Urothelium cell line (cell line): ENCODE results near the gene ATP8B1.

Experiments
- DNase-seq: peaks from one replicate; pipeline ENCODE4 v3.0.0; 2011; ENCODE audit warnings: low spot score, mixed read lengths
- FAIRE-seq: peaks from 2 replicates; lab custom pipeline; 2011; peaks lifted over from hg19 to GRCh38; lab: Jason Lieb, UNC

ATP8B1 gene

GRCh38 chr18:57819671-57820460 is 16.8 kb upstream of the ATP8B1 start:
- no peak for FAIRE-seq
- DNase-seq: peak; percentile 78

GRCh38 chr18:57819119-57819518 is 16.0 kb upstream of the ATP8B1 start:
- DNase-seq (no peak), FAIRE-seq (no peak)

GRCh38 chr18:57816208-57816954 is 13.3 kb upstream of the ATP8B1 start:
- no peak for FAIRE-seq
- no peak for DNase-seq

GRCh38 chr18:57814555-57814954 is 11.4 kb upstream of the ATP8B1 start:
- DNase-seq (no peak), FAIRE-seq (no peak)

DNA sequence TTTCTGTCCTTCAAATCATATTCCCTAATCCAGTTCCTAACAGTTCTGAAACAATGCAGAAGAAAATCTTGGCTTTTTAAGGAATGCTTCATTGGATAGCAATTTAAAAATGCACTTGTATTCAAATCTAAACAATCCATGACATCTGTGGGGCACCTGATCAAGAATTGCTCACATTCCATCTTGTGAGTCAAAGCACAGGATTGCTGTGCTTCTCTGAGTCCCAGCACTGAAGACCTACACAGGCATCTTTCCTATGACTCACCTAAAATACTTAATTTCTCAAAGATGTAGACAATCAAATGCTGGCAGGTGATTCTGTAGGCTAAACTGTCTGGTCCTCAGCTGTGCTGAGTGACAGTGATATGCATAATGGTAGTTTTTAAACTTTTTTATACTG is 10.1 kb upstream of the ATP8B1 start:
- peak; percentile 76 for DNase-seq
- FAIRE-seq: no peak

GRCh38 chr18:57812126-57812477 is 9.0 kb upstream of the ATP8B1 start:
- no peak for FAIRE-seq

DNA sequence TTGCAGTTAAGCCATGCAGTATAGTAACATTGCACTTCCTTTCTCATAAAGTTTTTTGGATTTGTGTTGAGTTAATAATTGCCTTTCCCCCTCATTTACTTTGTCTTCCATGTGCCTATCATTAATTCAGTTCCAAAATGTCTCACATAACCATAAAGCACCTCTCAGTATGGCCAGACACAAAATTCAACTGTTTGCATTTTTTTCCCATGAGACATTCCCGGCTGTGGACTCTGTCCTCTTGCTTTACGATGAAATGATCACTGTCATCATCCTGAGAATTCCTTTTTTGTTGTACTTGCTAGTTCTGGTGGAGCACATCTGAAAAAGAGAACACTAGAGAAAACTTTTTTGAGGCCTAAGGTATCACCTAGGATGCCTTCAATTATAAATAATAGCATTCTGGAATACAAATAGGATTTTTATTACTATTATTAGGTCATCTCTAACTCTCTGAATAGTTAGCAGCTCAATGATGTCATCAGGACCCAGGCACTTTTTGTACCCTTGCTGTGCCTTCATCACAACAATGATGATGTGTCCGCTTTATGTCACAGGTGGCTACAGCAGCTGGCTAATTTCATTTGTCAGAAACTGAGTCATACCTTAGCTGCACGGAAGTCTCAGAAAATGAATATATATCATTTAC is 8.5 kb upstream of the ATP8B1 start:
- DNase-seq (no peak), FAIRE-seq (no peak)

More at GRCh38 chr18:57812126-57812477, 9.0 kb upstream of the ATP8B1 start:
- DNase-seq: no peak

GRCh38 chr18:57809190-57809589 is 6.1 kb upstream of the ATP8B1 start:
- FAIRE-seq (no peak), DNase-seq (no peak)

DNA sequence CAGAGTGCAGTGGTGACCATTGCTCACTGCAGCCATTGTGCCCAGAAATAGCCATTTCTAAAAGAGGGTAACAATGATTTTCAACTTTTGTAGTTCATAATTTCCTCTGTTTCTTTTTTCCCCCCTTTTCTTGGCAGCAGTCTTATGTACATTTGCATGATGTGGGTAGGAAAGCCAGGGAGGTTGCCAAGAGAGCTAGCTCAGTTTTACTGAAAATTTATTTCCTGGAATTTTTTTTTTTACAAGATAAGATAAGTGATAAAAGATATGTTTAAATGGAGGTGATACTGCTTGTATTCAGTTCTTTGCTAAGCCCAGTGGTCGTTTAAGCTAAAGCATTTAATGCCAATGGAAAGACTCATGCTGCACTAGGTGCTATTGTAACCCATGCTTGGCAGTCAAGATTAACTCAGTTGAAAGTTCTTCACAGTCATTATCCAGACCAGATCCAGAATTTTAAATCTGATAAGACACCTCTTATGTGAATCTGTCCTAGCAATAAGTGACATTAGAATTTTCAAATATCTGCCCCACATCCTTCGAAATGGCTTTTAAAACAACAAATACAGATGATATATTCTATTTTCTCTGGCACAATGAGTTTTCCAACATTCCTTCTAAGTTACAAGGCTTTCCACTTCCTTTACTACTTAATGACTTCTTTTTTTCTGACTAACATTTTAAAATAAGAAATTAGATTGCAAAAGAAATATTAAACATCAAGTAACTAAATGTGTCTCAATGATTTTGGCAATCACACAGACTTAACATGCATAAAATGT is 4.4 kb upstream of the ATP8B1 start:
- DNase-seq (no peak), FAIRE-seq (no peak)

DNA sequence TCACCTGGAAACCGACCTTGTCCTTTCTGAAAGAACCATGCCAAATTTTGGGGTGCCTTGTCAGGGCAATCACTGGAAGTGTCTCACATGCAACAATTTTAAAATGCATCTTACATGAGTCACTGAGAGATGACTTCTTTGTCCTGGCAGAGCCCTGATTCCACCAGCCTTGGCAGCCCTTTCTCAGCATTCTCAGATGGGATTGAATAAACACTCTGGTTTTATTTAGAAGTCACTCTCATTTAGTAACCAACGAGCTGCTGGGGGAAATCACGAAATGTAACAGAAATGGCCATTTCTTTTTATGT is 3.8 kb upstream of the ATP8B1 start:
- FAIRE-seq (no peak), DNase-seq (peak; percentile 53)

DNA sequence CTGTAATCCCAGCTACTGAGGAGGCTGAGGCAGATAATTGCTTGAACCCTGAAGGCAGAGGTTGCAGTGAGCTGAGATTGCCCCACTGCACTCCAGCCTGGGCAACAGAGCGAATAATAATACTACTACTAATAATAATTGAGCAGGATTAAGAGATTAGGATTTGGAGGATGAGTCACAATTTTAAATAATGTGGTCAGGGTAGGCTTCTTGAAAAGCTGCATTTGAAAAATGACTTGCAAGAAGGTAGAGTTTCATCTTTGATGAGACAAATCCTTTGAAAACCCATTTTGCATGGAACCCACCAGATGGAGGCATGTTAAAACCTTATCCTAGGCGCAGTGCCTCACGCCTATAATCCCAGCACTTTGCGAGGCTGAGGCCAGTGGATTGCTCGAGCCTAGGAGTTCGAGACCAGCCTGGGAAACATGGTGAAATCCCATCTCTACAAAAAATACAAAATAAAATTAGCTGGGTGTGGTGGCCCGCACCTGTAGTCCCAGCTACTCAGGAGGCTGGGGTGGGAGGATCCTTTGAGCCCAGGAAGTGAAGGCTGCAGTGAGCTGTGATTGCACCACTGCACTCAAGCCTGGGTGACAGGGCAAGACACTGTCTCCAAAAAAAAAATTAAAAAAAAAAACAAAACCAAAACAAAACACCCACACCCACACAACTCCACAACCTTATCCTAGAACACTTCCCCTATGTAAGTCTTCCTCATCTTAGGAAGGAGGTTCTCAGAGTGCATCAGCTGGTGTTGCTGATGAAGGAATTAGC is 3.3 kb upstream of the ATP8B1 start:
- DNase-seq (no peak), FAIRE-seq (no peak)

GRCh38 chr18:57805117-57805516 is 2.0 kb upstream of the ATP8B1 start:
- no peak for FAIRE-seq
- DNase-seq: no peak

- no peak for DNase-seq
- FAIRE-seq: no peak
Observed at GRCh38 chr18:57804557-57804956, 1.4 kb upstream of the ATP8B1 start.

GRCh38 chr18:57802213-57803102 is 657 bp downstream of the ATP8B1 start:
- DNase-seq (no peak), FAIRE-seq (no peak)

DNA sequence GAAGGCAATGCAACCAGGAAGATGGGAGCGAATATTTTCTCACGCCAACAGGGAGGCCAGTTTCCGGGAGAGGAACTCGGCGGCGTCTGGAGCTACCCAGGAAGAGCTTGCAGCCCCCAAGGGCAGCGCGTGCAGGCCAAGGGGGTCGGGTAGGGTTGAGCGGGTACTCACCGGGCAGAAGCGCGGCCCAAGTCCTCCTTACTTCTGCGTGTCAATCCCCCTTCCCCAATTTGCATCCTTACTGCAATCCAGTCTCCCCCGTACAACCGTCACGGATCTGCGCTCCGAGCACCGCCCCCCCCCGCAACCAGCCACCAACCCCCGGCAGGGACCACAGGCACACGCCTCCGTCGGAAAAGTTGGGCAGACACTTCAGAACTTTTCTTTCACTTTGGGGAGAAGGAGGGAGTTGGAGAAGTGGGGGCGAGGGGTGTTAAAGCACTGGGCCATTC is 1.3 kb downstream of the ATP8B1 start:
- FAIRE-seq: no peak
- no peak for DNase-seq

DNA sequence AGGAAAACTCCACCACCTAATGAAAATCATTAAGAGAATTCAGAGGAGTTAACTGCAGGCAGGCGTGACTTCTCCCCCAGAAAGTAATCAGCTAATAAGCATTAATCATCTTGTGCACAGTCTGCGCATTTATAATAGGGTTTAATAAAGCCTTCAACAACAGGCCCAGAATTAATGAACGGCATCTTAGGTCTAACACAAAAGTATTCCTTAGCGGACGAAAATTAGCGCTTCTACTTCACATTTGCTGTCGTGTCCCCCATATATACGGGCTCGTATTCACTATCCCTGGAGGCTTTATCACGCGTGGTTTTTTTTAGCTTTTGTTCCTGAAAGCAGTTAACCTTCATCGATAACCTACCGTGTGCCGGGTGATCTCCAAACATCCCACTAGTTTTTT is 1.8 kb downstream of the ATP8B1 start:
- FAIRE-seq (no peak), DNase-seq (no peak)

DNA sequence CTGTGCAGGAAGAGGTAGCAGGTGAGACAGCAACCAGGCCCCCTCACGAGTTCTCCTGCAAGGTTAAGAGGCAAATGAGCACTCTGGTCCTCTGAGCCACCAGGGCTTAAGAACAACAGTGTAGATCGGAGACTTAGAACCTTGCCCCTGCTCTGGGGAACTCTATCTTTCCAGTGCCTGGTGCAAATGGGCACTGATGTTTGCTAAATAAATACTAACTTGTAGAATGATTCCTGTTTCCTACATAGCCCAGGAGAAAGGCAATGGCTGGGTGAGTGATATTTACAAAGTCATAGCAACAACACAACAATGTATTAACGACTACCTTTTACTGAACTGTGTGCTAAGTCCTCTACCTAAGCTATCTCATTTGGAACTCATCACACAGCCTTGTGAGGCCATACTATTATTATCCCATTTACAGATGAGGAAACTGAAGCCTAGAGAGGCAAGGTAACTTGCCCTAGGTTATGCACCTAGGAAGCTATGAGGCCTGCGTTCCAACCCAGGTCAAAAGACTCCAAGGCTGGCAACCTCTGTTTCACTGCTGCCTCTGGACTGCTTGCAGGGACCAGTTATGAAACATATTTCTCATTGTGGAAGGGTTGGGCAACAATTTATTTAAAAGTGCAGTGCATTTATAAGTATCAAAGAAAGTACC is 4.3 kb downstream of the ATP8B1 start:
- FAIRE-seq: no peak
- no peak for DNase-seq

GRCh38 chr18:57797209-57797651 is 5.9 kb downstream of the ATP8B1 start:
- DNase-seq: no peak
- FAIRE-seq: no peak
